Stomach (tissue), 9 donors: ENCODE data around the gene CRYBG2. TPM values are rescaled to one million over a fixed set of nuclear protein-coding genes. Genes with fewer than 3 reads are reported as not detected.
"Not testable (repeated sequence)": the region's sequence is repeated elsewhere in the genome, so short reads cannot be mapped to it uniquely, and the experiment has no call there.

Source experiments
- DNase-seq, 2 donors: peaks; one replicate each; pipeline versions ENCODE4 v3.0.0 to v3.0.0-alpha.2; 2013 to 2019
- H3K27ac ChIP-seq, 5 donors: fragments of 200-600 bp in 4 of 5; sonication (generic) in 4 of 5; one replicate each; pipeline ENCODE4 v1.5.1; 2013 to 2019; ENCODE audit warnings: mild to moderate bottlenecking in 1 of 5, moderate library complexity in 1 of 5
- H3K27me3 ChIP-seq, 3 donors: fragments of 200-600 bp; sonication (generic); one replicate each; pipeline ENCODE4 v1.5.1; 2017 to 2019; ENCODE audit warnings: mixed run types in 1 of 3
- H3K36me3 ChIP-seq, 4 donors: fragments of 200-600 bp; sonication (generic); 1 replicate in 3 of 4; 2 replicates in 1 of 4; pipeline ENCODE4 v1.5.1; 2016 to 2019
- H3K4me1 ChIP-seq, 4 donors: fragments of 200-600 bp; sonication (generic); one replicate each; pipeline ENCODE4 v1.5.1; 2016 to 2019
- H3K4me3 ChIP-seq, 4 donors: fragments of 200-600 bp; sonication (generic) in 3 of 4; one replicate each; pipeline ENCODE4 v1.5.1; 2016 to 2019; ENCODE audit warnings: mild to moderate bottlenecking in 1 of 4
- H3K9me3 ChIP-seq, 4 donors: fragments of 200-600 bp; sonication (generic); one replicate each; pipeline ENCODE4 v1.5.1; 2016 to 2019
- CTCF ChIP-seq, 7 experiments: fragments of 450-650 bp in 4 of 7; fragments of 200-600 bp in 3 of 7; sonication (generic) in 3 of 7; IDR thresholded peaks; one replicate each; pipeline ENCODE4 v1.5.1; 2016 to 2019; ENCODE audit warnings: antibody characterized with exemption in 7 of 7, control low read depth in 2 of 7, mild to moderate bottlenecking in 1 of 7
- EP300 ChIP-seq: sonication (generic); formaldehyde crosslinking; IDR thresholded peaks from one replicate; pipeline ENCODE4 v1.6.1; 2017; ENCODE audit warnings: antibody characterized with exemption
- POLR2A ChIP-seq, 4 donors: fragments of 450-650 bp; IDR thresholded peaks; one replicate each; pipeline ENCODE4 v1.6.1; 2016; ENCODE audit warnings: antibody characterized with exemption in 4 of 4, control low read depth in 2 of 4, mild to moderate bottlenecking in 1 of 4, moderate library complexity in 1 of 4
- POLR2AphosphoS5 ChIP-seq, 3 donors: sonication (generic); formaldehyde crosslinking; IDR thresholded peaks; one replicate each; pipeline ENCODE4 v1.6.1; 2016; ENCODE audit warnings: antibody characterized with exemption in 3 of 3
- WGBS, 5 donors: extraction: QIAGEN DNeasy Blood & Tissue Kit in 3 of 5; methylation state at CpG; one replicate each; pipeline versions ENCODE4 v1.1.5 to v1.1.7; 2013 to 2018; 5-methylcytosine and 5-hydroxymethylcytosine counted together
- intact Hi-C: fragments of 100-400 bp; cut with DNase I; formaldehyde crosslinking; loops from one replicate; pipeline ENCODE4 v1.15.1; 2023; ENCODE audit warnings: low total_unique reads
- polyA plus RNA-seq, 3 donors: library from polyadenylated mRNA; stranded (reverse); fragments of 200-250 nt; gene quantifications; one replicate each; pipeline ENCODE4 v1.2.3, GENCODE V29; 2013
- total RNA-seq, 5 donors: library from RNA; depleted of rRNA; stranded (reverse); fragments of >200 nt; gene quantifications; one replicate each; pipeline versions ENCODE4 v1.1.0 to v1.2.3, GENCODE V29; 2014 to 2016
- donor health status: healthy with polysubstance abuse.
- donor health status: Bipolar disorder and iron deficiency.
- donor health status: healthy.

CRYBG2 gene
- total and polyA plus RNA-seq, 8 donors = 0.15 to 66.8 (median 3.2) TPM

- Histone ChIP-seq H3K27ac (no peak overlapping the region), H3K36me3 (no peaks in the 10 kb centered on the region), H3K4me1 (peaks cover 0 to 2% (median under 1%) of the 10 kb centered on the region in 4 donors), H3K27me3 (peaks cover 0 to 47% (median 6%) of the 10 kb centered on the region in 3 donors), H3K4me3 (no peak overlapping the region), H3K9me3 (no peaks in the 10 kb centered on the region)
- TF ChIP-seq EP300 = no peak
- TF ChIP-seq CTCF (IDR thresholded peaks at IDR 0.05) = no peak
- TF ChIP-seq POLR2A (IDR thresholded peaks at IDR 0.05) = no peak
- TF ChIP-seq POLR2AphosphoS5 (IDR thresholded peaks at IDR 0.05) = no peak
- intact Hi-C loops = no loop called here
- 84 to 93% (median 89%) methylated on average over 5 of the region's 5 CpGs for WGBS, 5 donors
- DNase-seq = no peak
These were observed 23.7 kb downstream of the CRYBG2 start for GRCh38 chr1:26330276-26330675.

GRCh38 chr1:26329380-26329779 lies 24.6 kb downstream of the CRYBG2 start:
- whole genome bisulfite sequencing, 5 donors = 88 to 97% (median 90%) methylated on average over 4 of the region's 4 CpGs

GRCh38 chr1:26328597-26328996 lies 25.3 kb downstream of the CRYBG2 start:
- WGBS, 5 donors = 78 to 89% (median 85%) methylated on average over 8 of the region's 8 CpGs
- Histone ChIP-seq H3K27ac (no peak overlapping the region), H3K4me3 (no peak overlapping the region), H3K36me3 (no peaks in the 10 kb centered on the region), H3K9me3 (no peaks in the 10 kb centered on the region), H3K4me1 (no peaks in the 10 kb centered on the region), H3K27me3 (peaks cover 0 to 34% (median 0%) of the 10 kb centered on the region in 3 donors)
- no peak for TF ChIP-seq POLR2A (IDR thresholded peaks at IDR 0.05)
- no peak for TF ChIP-seq CTCF (IDR thresholded peaks at IDR 0.05)
- no peak for TF ChIP-seq EP300
- TF ChIP-seq POLR2AphosphoS5 (IDR thresholded peaks at IDR 0.05) = no peak
- DNase-seq = no peak
- intact Hi-C loops = no loop called here

More at GRCh38 chr1:26329380-26329779, 24.6 kb downstream of the CRYBG2 start:
- DNase-seq, H3K4me3 ChIP-seq, H3K4me1 ChIP-seq, intact Hi-C loops, H3K36me3 ChIP-seq, H3K27ac ChIP-seq, H3K9me3 ChIP-seq: not testable (repeated sequence)
- peaks cover 0 to 38% (median 0%) of the 10 kb centered on the region in 3 donors for H3K27me3 ChIP-seq

GRCh38 chr1:26327956-26328362 lies 26.0 kb downstream of the CRYBG2 start:
- 73 to 88% (median 83%) methylated on average over 8 of the region's 8 CpGs for WGBS, 5 donors
- Histone ChIP-seq H3K27me3 (peaks cover 0 to 28% (median 0%) of the 10 kb centered on the region in 3 donors), H3K27ac (no peak overlapping the region), H3K4me1 (no peaks in the 10 kb centered on the region), H3K9me3 (no peaks in the 10 kb centered on the region), H3K4me3 (no peak overlapping the region), H3K36me3 (no peaks in the 10 kb centered on the region)
- TF ChIP-seq POLR2AphosphoS5 (IDR thresholded peaks at IDR 0.05) = no peak
- no peak for TF ChIP-seq CTCF (IDR thresholded peaks at IDR 0.05)
- no peak for TF ChIP-seq EP300
- no peak for TF ChIP-seq POLR2A (IDR thresholded peaks at IDR 0.05)
- intact Hi-C loops = no loop called here
- DNase-seq = no peak

- Histone ChIP-seq H3K27me3 (peaks cover 0 to 21% (median 0%) of the 10 kb centered on the region in 3 donors), H3K4me3 (no peak overlapping the region), H3K9me3 (no peaks in the 10 kb centered on the region), H3K27ac (no peak overlapping the region), H3K36me3 (no peaks in the 10 kb centered on the region), H3K4me1 (peaks cover 0 to 13% (median 10%) of the 10 kb centered on the region in 4 donors)
- intact Hi-C loops = loop anchor here (5.0 kb wide), 2 partner anchors 37 to 52 kb away; no protein-coding TSS in a partner anchor
- WGBS, 5 donors = 73 to 82% (median 78%) methylated on average over 3 of the region's 3 CpGs
- no peak for DNase-seq
- TF ChIP-seq POLR2AphosphoS5 (IDR thresholded peaks at IDR 0.05) = no peak
- TF ChIP-seq EP300 = no peak
- TF ChIP-seq POLR2A (IDR thresholded peaks at IDR 0.05) = no peak
- no peak for TF ChIP-seq CTCF (IDR thresholded peaks at IDR 0.05)
These were observed 29.4 kb downstream of the CRYBG2 start for GRCh38 chr1:26324550-26324949.
